ENCODE measurements around the gene BLACAT1. TPM values are rescaled to one million over a fixed set of nuclear protein-coding genes. Genes with fewer than 3 reads are reported as not detected.

The BLACAT1 gene
- total RNA-seq, 4 donors from 2014 or later = 0.29 to 2.3 (median 0.99) TPM

- TF ChIP-seq CTCF (IDR thresholded peaks at IDR 0.05) (no peak), POLR2A (IDR thresholded peaks at IDR 0.05) (no peak)
- 43 to 47% methylated on average over 6 of the region's 6 CpGs for WGBS, 2 donors
- H3K9me3 ChIP-seq = no peaks in the 10 kb centered on the region
- no peak overlapping the region for H3K27ac ChIP-seq
- no peak for DNase-seq
- H3K27me3 ChIP-seq = peaks cover 22 to 99% (median 30%) of the 10 kb centered on the region in 4 donors
- H3K4me1 ChIP-seq = peaks cover 18 to 27% (median 19%) of the 10 kb centered on the region in 3 donors
- no peaks in the 10 kb centered on the region for H3K36me3 ChIP-seq
- H3K4me3 ChIP-seq = no peak overlapping the region
- intact Hi-C loops (cut with DNase I) = no loop called here
These were observed 3.1 kb upstream of the BLACAT1 start for GRCh38 chr1:205458777-205459566.

DNA sequence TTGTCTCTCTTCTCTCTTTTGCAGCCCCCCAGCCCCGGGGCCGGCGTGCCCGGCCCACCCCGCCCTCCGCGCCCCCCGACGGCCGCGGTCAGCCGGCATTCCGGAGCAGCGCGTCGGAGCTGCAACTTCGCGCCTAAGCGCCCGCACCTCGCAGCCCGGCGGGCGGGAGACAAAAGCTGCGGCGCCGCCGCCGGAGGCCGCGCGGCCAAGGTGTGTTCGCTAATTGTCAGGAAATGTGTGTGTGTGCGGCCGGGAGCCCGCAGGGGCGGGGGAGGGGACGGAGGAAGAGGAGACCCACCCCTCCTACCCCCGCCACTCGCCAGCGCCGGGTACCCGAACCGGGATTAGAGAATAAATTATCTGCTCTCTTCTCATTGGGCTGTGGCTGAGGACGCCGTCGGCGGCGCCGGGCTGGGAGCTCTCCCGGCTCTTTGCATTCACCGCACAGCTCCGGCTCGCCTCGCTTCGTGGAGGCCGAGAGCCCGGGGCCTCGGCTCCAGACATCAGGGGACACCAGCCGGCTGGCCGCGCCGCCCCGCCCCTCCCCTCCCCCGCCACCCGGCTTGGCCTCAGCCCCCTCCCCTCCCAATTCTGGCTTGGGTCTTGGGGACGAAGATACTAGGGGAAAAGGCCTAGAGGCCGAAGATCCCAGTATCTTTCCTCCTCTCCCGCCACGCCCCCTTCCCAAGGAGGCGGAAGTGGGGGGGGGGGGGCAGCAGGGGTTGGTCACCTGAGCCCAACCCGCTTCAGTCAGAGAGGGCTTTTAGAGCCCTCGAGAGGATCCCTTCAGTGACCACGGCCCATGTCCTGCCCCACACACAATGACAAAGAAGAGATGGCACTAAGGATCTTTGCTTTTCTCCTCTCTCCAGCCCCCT is 1.3 kb upstream of the BLACAT1 start:
- intact Hi-C loops (cut with DNase I) = no loop called here
- peak overlapping the region in 2 of 4 donors; percentile 33 to 57 for H3K4me3 ChIP-seq
- H3K9me3 ChIP-seq = no peaks in the 10 kb centered on the region
- 6 to 29% methylated on average over 3 to 6 of the region's 74 CpGs for WGBS, 2 donors
- no peak for DNase-seq
- H3K27me3 ChIP-seq = peaks cover 24 to 99% (median 33%) of the 10 kb centered on the region in 4 donors
- TF ChIP-seq CTCF (IDR thresholded peaks at IDR 0.05) (no peak), POLR2A (IDR thresholded peaks at IDR 0.05) (no peak)
- peaks cover 18 to 27% (median 19%) of the 10 kb centered on the region in 3 donors for H3K4me1 ChIP-seq
- no peak overlapping the region for H3K27ac ChIP-seq
- H3K36me3 ChIP-seq = no peaks in the 10 kb centered on the region

DNA sequence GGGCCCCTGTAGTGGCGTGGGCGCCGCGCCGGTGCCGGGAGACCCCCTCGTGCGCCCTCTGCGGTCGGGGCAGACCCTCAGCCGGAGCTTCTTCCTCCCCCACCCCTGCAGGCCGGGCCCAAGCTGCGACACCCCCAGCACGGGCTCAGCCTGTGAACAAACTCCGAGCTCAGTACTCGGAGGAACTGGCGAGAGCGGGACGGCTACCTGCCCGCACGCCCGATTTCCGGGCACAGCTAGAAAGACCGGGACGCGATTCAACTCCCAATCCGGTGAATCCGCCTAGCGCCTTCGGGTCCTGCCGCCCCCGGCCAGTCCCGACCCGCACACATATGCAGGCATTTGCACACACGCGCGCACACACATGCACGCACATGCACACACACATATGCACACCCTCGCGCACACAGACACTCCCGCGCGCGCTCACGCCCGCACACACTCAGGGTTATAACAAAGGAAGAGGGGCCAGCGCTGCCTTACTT is 580 bp upstream of the BLACAT1 start:
- no peak for DNase-seq
- TF ChIP-seq POLR2A (IDR thresholded peaks at IDR 0.05) (no peak), CTCF (IDR thresholded peaks at IDR 0.05) (no peak)
- Histone ChIP-seq H3K4me3 (peak overlapping the region in 2 of 4 donors; percentile 33 to 57), H3K4me1 (peaks cover 18 to 34% (median 19%) of the 10 kb centered on the region in 3 donors), H3K9me3 (no peaks in the 10 kb centered on the region), H3K27me3 (peaks cover 24 to 99% (median 33%) of the 10 kb centered on the region in 4 donors), H3K27ac (no peak overlapping the region), H3K36me3 (no peaks in the 10 kb centered on the region)
- 1 to 2% methylated on average over 14 to 25 of the region's 47 CpGs for WGBS, 2 donors
- intact Hi-C loops (cut with DNase I) = no loop called here

GRCh38 chr1:205454903-205455335 is 926 bp downstream of the BLACAT1 start:
- no peak for DNase-seq
- Histone ChIP-seq H3K4me1 (peaks cover 19 to 47% (median 24%) of the 10 kb centered on the region in 3 donors), H3K9me3 (no peaks in the 10 kb centered on the region), H3K27ac (no peak overlapping the region), H3K36me3 (no peaks in the 10 kb centered on the region), H3K27me3 (peaks cover 24 to 100% (median 34%) of the 10 kb centered on the region in 4 donors), H3K4me3 (no peak overlapping the region)
- WGBS, 2 donors = 28 to 37% methylated on average over 4 of the region's 6 CpGs
- intact Hi-C loops (cut with DNase I) = no loop called here
- no peak for TF ChIP-seq POLR2A (IDR thresholded peaks at IDR 0.05)
- TF ChIP-seq CTCF (IDR thresholded peaks at IDR 0.05) = no peak
